ENCODE measurements around the gene KIAA0513.

Gene KIAA0513

GRCh38 chr16:85083051-85083639, 55.5 kb downstream of the KIAA0513 start:
- H3K4me1 ChIP-seq (ENCODE audit: control insufficient read depth, insufficient read depth, low read length) = peaks cover 11% of the 10 kb centered on the region
- no peak overlapping the region for H3K4me3 ChIP-seq (ENCODE audit: low read length)
- H3K9me3 ChIP-seq (ENCODE audit: control insufficient read depth, low read length) = no peaks in the 10 kb centered on the region
- no peak overlapping the region for H3K9ac ChIP-seq (ENCODE audit: low read length)
- no peaks in the 10 kb centered on the region for H3K36me3 ChIP-seq (ENCODE audit: control insufficient read depth, insufficient read depth, low read length)
- H3K27me3 ChIP-seq (ENCODE audit: control insufficient read depth, insufficient read depth, low read length) = no peaks in the 10 kb centered on the region

- Histone ChIP-seq H3K36me3 (ENCODE audit: control insufficient read depth, insufficient read depth, low read length) (peaks cover 8% of the 10 kb centered on the region), H3K9me3 (ENCODE audit: control insufficient read depth, low read length) (no peaks in the 10 kb centered on the region), H3K9ac (ENCODE audit: low read length) (no peak overlapping the region), H3K4me3 (ENCODE audit: low read length) (no peak overlapping the region), H3K4me1 (ENCODE audit: control insufficient read depth, insufficient read depth, low read length) (peaks cover 11% of the 10 kb centered on the region), H3K27me3 (ENCODE audit: control insufficient read depth, insufficient read depth, low read length) (no peaks in the 10 kb centered on the region)
Measured at GRCh38 chr16:85084841-85085510, 57.4 kb downstream of the KIAA0513 start.

GRCh38 chr16:85085721-85086120, 58.1 kb downstream of the KIAA0513 start:
- H3K4me3 ChIP-seq (ENCODE audit: low read length) = no peak overlapping the region
- H3K9me3 ChIP-seq (ENCODE audit: control insufficient read depth, low read length) = no peaks in the 10 kb centered on the region
- H3K9ac ChIP-seq (ENCODE audit: low read length) = no peak overlapping the region
- H3K36me3 ChIP-seq (ENCODE audit: control insufficient read depth, insufficient read depth, low read length) = peaks cover 8% of the 10 kb centered on the region
- H3K27me3 ChIP-seq (ENCODE audit: control insufficient read depth, insufficient read depth, low read length) = no peaks in the 10 kb centered on the region
- peaks cover 17% of the 10 kb centered on the region for H3K4me1 ChIP-seq (ENCODE audit: control insufficient read depth, insufficient read depth, low read length)

- Histone ChIP-seq H3K4me3 (ENCODE audit: low read length) (no peak overlapping the region), H3K9me3 (ENCODE audit: control insufficient read depth, low read length) (no peaks in the 10 kb centered on the region), H3K36me3 (ENCODE audit: control insufficient read depth, insufficient read depth, low read length) (peaks cover 8% of the 10 kb centered on the region), H3K4me1 (ENCODE audit: control insufficient read depth, insufficient read depth, low read length) (peaks cover 25% of the 10 kb centered on the region), H3K27me3 (ENCODE audit: control insufficient read depth, insufficient read depth, low read length) (no peaks in the 10 kb centered on the region), H3K9ac (ENCODE audit: low read length) (no peak overlapping the region)
Measured at GRCh38 chr16:85086347-85087291, 59.0 kb downstream of the KIAA0513 start.

- no peaks in the 10 kb centered on the region for H3K9me3 ChIP-seq (ENCODE audit: control insufficient read depth, low read length)
- H3K4me1 ChIP-seq (ENCODE audit: control insufficient read depth, insufficient read depth, low read length) = peaks cover 25% of the 10 kb centered on the region
- H3K36me3 ChIP-seq (ENCODE audit: control insufficient read depth, insufficient read depth, low read length) = peaks cover 8% of the 10 kb centered on the region
- no peaks in the 10 kb centered on the region for H3K27me3 ChIP-seq (ENCODE audit: control insufficient read depth, insufficient read depth, low read length)
- H3K9ac ChIP-seq (ENCODE audit: low read length) = no peak overlapping the region
- no peak overlapping the region for H3K4me3 ChIP-seq (ENCODE audit: low read length)
Measured at GRCh38 chr16:85087899-85088569, 60.4 kb downstream of the KIAA0513 start.

GRCh38 chr16:85088570-85089199, 61.1 kb downstream of the KIAA0513 start:
- H3K36me3 ChIP-seq (ENCODE audit: control insufficient read depth, insufficient read depth, low read length) = peaks cover 8% of the 10 kb centered on the region
- H3K27me3 ChIP-seq (ENCODE audit: control insufficient read depth, insufficient read depth, low read length) = no peaks in the 10 kb centered on the region
- peaks cover 25% of the 10 kb centered on the region for H3K4me1 ChIP-seq (ENCODE audit: control insufficient read depth, insufficient read depth, low read length)
- H3K4me3 ChIP-seq (ENCODE audit: low read length) = no peak overlapping the region
- no peak overlapping the region for H3K9ac ChIP-seq (ENCODE audit: low read length)
- H3K9me3 ChIP-seq (ENCODE audit: control insufficient read depth, low read length) = no peaks in the 10 kb centered on the region

GRCh38 chr16:85089525-85089924, 61.9 kb downstream of the KIAA0513 start:
- peaks cover 8% of the 10 kb centered on the region for H3K36me3 ChIP-seq (ENCODE audit: control insufficient read depth, insufficient read depth, low read length)
- H3K4me1 ChIP-seq (ENCODE audit: control insufficient read depth, insufficient read depth, low read length) = peaks cover 25% of the 10 kb centered on the region
- no peaks in the 10 kb centered on the region for H3K27me3 ChIP-seq (ENCODE audit: control insufficient read depth, insufficient read depth, low read length)
- H3K4me3 ChIP-seq (ENCODE audit: low read length) = no peak overlapping the region
- H3K9ac ChIP-seq (ENCODE audit: low read length) = no peak overlapping the region
- H3K9me3 ChIP-seq (ENCODE audit: control insufficient read depth, low read length) = no peaks in the 10 kb centered on the region

GRCh38 chr16:85090181-85090580, 62.6 kb downstream of the KIAA0513 start:
- Histone ChIP-seq H3K27me3 (ENCODE audit: control insufficient read depth, insufficient read depth, low read length) (peaks cover 6% of the 10 kb centered on the region), H3K4me1 (ENCODE audit: control insufficient read depth, insufficient read depth, low read length) (peaks cover 25% of the 10 kb centered on the region), H3K4me3 (ENCODE audit: low read length) (no peak overlapping the region), H3K9ac (ENCODE audit: low read length) (no peak overlapping the region), H3K36me3 (ENCODE audit: control insufficient read depth, insufficient read depth, low read length) (peaks cover 8% of the 10 kb centered on the region), H3K9me3 (ENCODE audit: control insufficient read depth, low read length) (no peaks in the 10 kb centered on the region)

GRCh38 chr16:85090873-85091521, 63.4 kb downstream of the KIAA0513 start:
- no peaks in the 10 kb centered on the region for H3K9me3 ChIP-seq (ENCODE audit: control insufficient read depth, low read length)
- no peak overlapping the region for H3K4me3 ChIP-seq (ENCODE audit: low read length)
- peaks cover 6% of the 10 kb centered on the region for H3K27me3 ChIP-seq (ENCODE audit: control insufficient read depth, insufficient read depth, low read length)
- peaks cover 25% of the 10 kb centered on the region for H3K4me1 ChIP-seq (ENCODE audit: control insufficient read depth, insufficient read depth, low read length)
- H3K9ac ChIP-seq (ENCODE audit: low read length) = no peak overlapping the region
- peaks cover 8% of the 10 kb centered on the region for H3K36me3 ChIP-seq (ENCODE audit: control insufficient read depth, insufficient read depth, low read length)

GRCh38 chr16:85091522-85091910, 63.9 kb downstream of the KIAA0513 start:
- peaks cover 8% of the 10 kb centered on the region for H3K36me3 ChIP-seq (ENCODE audit: control insufficient read depth, insufficient read depth, low read length)
- no peak overlapping the region for H3K9ac ChIP-seq (ENCODE audit: low read length)
- peaks cover 8% of the 10 kb centered on the region for H3K27me3 ChIP-seq (ENCODE audit: control insufficient read depth, insufficient read depth, low read length)
- H3K9me3 ChIP-seq (ENCODE audit: control insufficient read depth, low read length) = no peaks in the 10 kb centered on the region
- H3K4me3 ChIP-seq (ENCODE audit: low read length) = no peak overlapping the region
- peaks cover 22% of the 10 kb centered on the region for H3K4me1 ChIP-seq (ENCODE audit: control insufficient read depth, insufficient read depth, low read length)

- no peaks in the 10 kb centered on the region for H3K9me3 ChIP-seq (ENCODE audit: control insufficient read depth, low read length)
- H3K4me1 ChIP-seq (ENCODE audit: control insufficient read depth, insufficient read depth, low read length) = peaks cover 14% of the 10 kb centered on the region
- H3K36me3 ChIP-seq (ENCODE audit: control insufficient read depth, insufficient read depth, low read length) = peaks cover 8% of the 10 kb centered on the region
- no peak overlapping the region for H3K4me3 ChIP-seq (ENCODE audit: low read length)
- H3K9ac ChIP-seq (ENCODE audit: low read length) = no peak overlapping the region
- H3K27me3 ChIP-seq (ENCODE audit: control insufficient read depth, insufficient read depth, low read length) = peaks cover 13% of the 10 kb centered on the region
Measured at GRCh38 chr16:85092309-85092708, 64.7 kb downstream of the KIAA0513 start.

All from mucosa of stomach (tissue), 1 donor.